LoVo (cell line): ENCODE data around the gene ADAMTS14.
"Not testable (repeated sequence)": the region's sequence is repeated elsewhere in the genome, so short reads cannot be mapped to it uniquely, and the experiment has no call there.

Source experiments
- DNase-seq: peaks from one replicate; pipeline ENCODE4 v3.0.0-alpha.2; 2016; ENCODE audit warnings: low spot score

ADAMTS14 gene

DNA sequence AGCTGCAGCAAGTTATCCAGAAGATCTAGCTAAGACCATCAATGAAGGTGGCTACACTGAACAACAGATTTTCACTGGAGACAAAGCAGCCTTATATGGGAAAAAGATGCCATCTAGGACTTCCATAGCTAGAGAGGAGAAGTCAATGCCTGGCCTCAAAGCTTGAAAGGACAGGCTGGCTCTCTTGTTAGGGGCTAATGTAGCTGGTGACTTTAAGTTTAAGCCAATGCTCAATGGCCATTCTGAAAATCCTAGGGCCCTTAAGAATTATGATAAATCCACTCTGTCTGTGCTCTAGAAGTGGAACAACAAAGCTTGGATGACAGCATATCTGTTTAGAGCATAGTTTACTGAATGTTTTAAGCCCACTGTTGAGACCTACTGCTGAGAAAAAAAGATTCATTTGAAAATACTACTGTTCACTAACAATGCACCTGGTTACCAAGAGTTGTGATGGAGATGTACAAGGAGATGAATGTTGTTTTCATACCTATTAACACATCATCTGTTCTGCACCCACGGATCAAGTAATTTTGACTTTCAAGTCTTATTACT is 13.6 kb upstream of the ADAMTS14 start:
- DNase-seq = no peak

- no peak for DNase-seq
These were observed 13.0 kb upstream of the ADAMTS14 start for GRCh38 chr10:70659306-70659705.

GRCh38 chr10:70660722-70661121 is 11.6 kb upstream of the ADAMTS14 start:
- DNase-seq = no peak

GRCh38 chr10:70661623-70662361 is 10.5 kb upstream of the ADAMTS14 start:
- DNase-seq = no peak

- no peak for DNase-seq
These were observed 9.7 kb upstream of the ADAMTS14 start for GRCh38 chr10:70662362-70663220.

GRCh38 chr10:70663458-70664409 is 8.6 kb upstream of the ADAMTS14 start:
- not testable (repeated sequence) for DNase-seq

GRCh38 chr10:70664702-70665195 is 7.6 kb upstream of the ADAMTS14 start:
- DNase-seq = peak; percentile 18

- DNase-seq = no peak
These were observed 5.1 kb upstream of the ADAMTS14 start for GRCh38 chr10:70666960-70667798.

DNA sequence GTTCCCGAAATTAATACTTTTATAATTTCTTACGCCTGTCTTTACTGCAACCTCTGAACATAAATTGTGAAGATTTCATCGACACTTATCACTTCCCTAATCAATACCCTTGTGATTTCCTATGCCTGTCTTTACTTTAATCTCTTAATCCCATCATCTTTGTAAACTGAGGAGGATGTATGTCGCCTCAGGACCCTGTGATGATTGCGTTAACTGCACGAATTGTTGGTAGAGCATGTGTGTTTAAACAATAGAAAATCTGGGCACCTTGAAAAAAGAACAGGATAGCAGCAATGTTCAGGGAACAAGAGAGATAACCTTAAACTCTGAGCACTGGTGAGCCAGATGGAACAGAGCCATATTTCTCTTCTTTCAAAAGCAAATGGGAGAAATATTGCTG is 4.5 kb upstream of the ADAMTS14 start:
- DNase-seq = not testable (repeated sequence)

- DNase-seq = no peak
These were observed 3.8 kb upstream of the ADAMTS14 start for GRCh38 chr10:70668454-70668970.

- DNase-seq = no peak
These were observed 3.3 kb upstream of the ADAMTS14 start for GRCh38 chr10:70669015-70669414.

DNA sequence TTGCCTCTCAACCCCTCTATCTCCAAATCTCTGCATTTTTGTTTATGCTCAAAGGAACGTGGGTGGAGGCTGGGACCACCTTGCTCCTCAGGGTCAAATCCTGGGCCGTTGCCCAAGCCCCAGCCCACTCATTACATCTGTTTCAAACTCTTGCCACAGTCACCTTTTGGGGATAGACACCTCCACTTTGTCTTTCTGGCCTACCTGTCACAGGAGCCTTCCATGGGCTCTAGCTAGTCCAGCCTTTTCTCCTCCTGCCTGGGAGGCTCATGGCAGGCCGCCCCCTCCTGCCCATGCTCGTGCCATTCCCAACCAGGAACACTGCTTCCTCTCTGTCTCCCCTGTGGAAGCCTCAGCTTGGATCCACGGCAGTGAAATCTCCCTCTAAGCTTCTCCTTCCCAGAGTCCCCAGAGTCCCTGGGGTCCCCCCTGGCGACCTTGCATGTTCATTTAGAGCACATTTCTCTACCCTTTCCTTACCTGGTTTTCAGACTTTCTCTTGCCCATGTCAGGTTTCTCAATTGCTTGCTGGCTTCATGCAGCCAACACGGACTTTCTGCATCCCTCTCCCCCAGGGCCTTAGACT is 2.5 kb upstream of the ADAMTS14 start:
- no peak for DNase-seq

GRCh38 chr10:70671619-70672164 is 614 bp upstream of the ADAMTS14 start:
- no peak for DNase-seq

- no peak for DNase-seq
These were observed 980 bp downstream of the ADAMTS14 start for GRCh38 chr10:70673043-70673928.

DNA sequence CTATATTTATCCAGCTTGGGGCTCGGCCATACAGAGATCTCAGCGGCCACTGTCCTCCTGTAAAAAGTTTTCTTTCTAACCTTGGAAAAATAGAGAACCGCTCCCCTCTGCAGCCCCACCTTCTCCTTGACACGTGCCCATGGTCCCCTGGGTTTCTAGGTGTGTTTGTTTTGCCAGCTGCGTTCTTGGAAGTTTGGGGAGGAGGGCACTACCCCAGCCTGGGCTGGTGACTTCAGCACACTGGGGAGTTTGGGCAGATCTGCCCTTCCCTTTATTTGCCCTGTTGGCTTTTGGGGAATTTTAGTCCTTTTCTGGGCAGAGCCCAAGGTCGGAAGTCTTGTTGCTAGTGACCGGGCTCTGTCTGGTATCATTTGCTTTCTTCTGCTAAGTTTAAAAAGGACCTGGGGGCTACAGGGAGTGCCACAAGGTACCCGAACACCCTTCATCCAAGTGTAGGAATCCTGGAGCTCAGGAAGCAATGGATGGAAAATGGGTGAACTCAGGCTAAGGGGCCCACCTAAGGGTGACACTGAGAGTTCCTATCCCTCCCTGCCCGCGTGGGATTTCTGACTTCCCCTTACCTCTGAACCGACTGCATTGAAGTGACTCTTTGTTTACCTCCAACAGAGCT is 1.7 kb downstream of the ADAMTS14 start:
- DNase-seq = no peak

- no peak for DNase-seq
These were observed 2.5 kb downstream of the ADAMTS14 start for GRCh38 chr10:70674560-70675495.
